22Rv1 (cell line): Measurements from ENCODE around the gene SBNO2.
"Not testable (repeated sequence)": the region's sequence is repeated elsewhere in the genome, so short reads cannot be mapped to it uniquely, and the experiment has no call there.

Experiments
- H3K27ac ChIP-seq: fragments of 450-650 bp; 2 replicates; pipeline ENCODE4 v1.5.1; 2017
- CTCF ChIP-seq: fragments of 450-650 bp; IDR thresholded peaks from 2 replicates; pipeline ENCODE4 v1.5.1; 2017; ENCODE audit warnings: mild to moderate bottlenecking
- ZFX ChIP-seq: fragments of 450-650 bp; IDR thresholded peaks from 2 replicates; pipeline ENCODE4 v1.6.1; 2017; ENCODE audit warnings: antibody characterized with exemption, borderline replicate concordance

The SBNO2 gene

GRCh38 chr19:1214299-1214861, 40.3 kb upstream of the SBNO2 start:
- H3K27ac ChIP-seq, result no peak overlapping the region
- TF ChIP-seq ZFX, result no peak
- no peak for TF ChIP-seq CTCF

GRCh38 chr19:1213391-1214286, 39.6 kb upstream of the SBNO2 start:
- H3K27ac ChIP-seq, result no peak overlapping the region
- TF ChIP-seq ZFX (no peak), CTCF (no peak)

GRCh38 chr19:1211494-1212234, 37.6 kb upstream of the SBNO2 start:
- TF ChIP-seq CTCF (no peak), ZFX (no peak)
- H3K27ac ChIP-seq, result no peak overlapping the region

GRCh38 chr19:1210227-1210538, 36.1 kb upstream of the SBNO2 start:
- peak overlapping the region; percentile 26 for H3K27ac ChIP-seq
- TF ChIP-seq CTCF (no peak), ZFX (no peak)

- H3K27ac ChIP-seq, result not testable (repeated sequence)
Observed at GRCh38 chr19:1208830-1209229, 34.8 kb upstream of the SBNO2 start.

- no peak for TF ChIP-seq CTCF
- no peak for TF ChIP-seq ZFX
- H3K27ac ChIP-seq, result peak overlapping the region; percentile 82
Observed at GRCh38 chr19:1206864-1207450, 32.9 kb upstream of the SBNO2 start.

- H3K27ac ChIP-seq, result peak overlapping the region; percentile 82
- no peak for TF ChIP-seq CTCF
- no peak for TF ChIP-seq ZFX
Observed at GRCh38 chr19:1206150-1206863, 32.2 kb upstream of the SBNO2 start.
